ENCODE results near the gene DNAJA3.

DNA sequence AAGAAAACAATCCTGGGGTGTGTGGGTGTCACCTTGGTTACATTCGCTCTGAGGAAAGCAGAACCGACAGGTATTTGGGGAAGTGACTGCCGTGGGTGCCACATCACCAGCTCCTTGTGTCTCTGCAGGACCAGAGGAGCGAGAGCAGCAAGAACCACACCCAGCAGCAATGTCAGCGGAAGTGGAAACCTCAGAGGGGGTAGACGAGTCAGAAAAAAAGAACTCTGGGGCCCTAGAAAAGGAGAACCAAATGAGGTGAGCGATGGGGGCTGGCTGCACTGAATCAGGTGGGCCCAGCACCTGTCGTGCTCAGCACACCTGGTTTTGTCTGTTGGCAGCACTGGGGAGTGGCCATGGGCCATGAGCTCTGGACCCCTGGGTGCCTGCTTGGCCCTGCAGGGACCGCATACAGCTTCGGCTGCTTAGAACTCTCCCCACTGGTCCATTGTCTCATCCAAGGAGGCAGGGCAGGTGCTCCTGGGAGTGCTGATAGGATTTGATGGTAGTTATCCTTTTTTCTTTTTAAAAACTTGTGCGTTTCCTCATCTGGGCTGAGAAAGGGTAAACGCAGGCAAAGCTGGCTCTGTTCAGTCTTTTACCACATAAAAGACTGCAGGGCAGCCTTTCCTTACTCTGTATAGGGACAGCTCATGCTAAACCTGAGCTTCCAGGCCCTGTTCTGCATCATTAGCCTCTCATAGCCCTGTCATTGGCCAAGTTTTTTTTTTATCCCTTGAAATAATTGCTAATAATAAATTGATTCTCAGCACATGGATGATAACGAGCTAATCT is 79.9 kb downstream of the DNAJA3 start:
- no peak for TF ChIP-seq POLR2A (IDR thresholded peaks at IDR 0.05)
- TF ChIP-seq, protein P1, sequence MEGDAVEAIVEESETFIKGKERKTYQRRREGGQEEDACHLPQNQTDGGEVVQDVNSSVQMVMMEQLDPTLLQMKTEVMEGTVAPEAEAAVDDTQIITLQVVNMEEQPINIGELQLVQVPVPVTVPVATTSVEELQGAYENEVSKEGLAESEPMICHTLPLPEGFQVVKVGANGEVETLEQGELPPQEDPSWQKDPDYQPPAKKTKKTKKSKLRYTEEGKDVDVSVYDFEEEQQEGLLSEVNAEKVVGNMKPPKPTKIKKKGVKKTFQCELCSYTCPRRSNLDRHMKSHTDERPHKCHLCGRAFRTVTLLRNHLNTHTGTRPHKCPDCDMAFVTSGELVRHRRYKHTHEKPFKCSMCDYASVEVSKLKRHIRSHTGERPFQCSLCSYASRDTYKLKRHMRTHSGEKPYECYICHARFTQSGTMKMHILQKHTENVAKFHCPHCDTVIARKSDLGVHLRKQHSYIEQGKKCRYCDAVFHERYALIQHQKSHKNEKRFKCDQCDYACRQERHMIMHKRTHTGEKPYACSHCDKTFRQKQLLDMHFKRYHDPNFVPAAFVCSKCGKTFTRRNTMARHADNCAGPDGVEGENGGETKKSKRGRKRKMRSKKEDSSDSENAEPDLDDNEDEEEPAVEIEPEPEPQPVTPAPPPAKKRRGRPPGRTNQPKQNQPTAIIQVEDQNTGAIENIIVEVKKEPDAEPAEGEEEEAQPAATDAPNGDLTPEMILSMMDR (IDR thresholded peaks at IDR 0.05): no peak

All from body of pancreas (tissue), 4 donors.